T-helper 2 cell treated with Interferon-gamma antibody and Interleukin-4, amounts not matched to agents 100 ng/mL and 5 ng/mL, for 36 hours (primary cell): ENCODE measurements around the gene MUC5AC. TPM values are rescaled to one million over a fixed set of nuclear protein-coding genes. Genes with fewer than 3 reads are reported as not detected.

Source experiments
- intact Hi-C: fragments of 100-400 bp; cut with micrococcal nuclease; formaldehyde crosslinking; loops from one replicate; pipeline ENCODE4 v1.15.1; 2023
- total RNA-seq: library from RNA; stranded (reverse); gene quantifications from 2 replicates; pipeline ENCODE4 v1.2.3, GENCODE V29; 2022

The MUC5AC gene
- total RNA-seq, 1 donor from 2014 or later: not detected

DNA sequence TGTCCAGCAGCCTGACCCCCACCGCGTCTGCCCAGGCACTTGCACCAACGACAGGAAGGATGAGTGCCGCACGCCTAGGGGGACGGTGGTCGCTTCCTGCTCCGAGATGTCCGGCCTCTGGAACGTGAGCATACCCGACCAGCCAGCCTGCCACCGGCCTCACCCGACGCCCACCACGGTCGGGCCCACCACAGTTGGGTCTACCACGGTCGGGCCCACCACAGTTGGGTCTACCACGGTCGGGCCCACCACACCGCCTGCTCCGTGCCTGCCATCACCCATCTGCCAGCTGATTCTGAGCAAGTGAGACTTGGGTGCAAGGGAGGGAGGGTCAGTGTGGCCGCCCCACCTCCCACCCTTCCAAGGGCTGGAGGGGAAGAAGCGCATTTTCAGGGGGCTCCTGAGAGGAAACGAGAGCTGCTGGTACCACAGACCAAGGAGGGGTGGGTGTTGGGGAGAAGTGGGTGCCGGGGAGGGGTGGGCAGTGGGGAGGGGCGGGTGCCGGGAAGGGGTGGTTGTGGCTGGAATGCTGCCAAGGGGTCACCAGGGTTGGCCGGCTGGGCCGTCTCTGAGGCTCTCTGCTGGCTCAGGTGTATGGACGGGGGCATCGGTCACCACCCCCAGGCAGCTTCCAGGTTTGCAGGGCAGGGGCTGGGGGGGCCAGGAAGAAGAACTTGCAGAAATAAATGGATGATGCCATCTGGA is 37.4 kb downstream of the MUC5AC start:
- intact Hi-C loops: no loop called here

DNA sequence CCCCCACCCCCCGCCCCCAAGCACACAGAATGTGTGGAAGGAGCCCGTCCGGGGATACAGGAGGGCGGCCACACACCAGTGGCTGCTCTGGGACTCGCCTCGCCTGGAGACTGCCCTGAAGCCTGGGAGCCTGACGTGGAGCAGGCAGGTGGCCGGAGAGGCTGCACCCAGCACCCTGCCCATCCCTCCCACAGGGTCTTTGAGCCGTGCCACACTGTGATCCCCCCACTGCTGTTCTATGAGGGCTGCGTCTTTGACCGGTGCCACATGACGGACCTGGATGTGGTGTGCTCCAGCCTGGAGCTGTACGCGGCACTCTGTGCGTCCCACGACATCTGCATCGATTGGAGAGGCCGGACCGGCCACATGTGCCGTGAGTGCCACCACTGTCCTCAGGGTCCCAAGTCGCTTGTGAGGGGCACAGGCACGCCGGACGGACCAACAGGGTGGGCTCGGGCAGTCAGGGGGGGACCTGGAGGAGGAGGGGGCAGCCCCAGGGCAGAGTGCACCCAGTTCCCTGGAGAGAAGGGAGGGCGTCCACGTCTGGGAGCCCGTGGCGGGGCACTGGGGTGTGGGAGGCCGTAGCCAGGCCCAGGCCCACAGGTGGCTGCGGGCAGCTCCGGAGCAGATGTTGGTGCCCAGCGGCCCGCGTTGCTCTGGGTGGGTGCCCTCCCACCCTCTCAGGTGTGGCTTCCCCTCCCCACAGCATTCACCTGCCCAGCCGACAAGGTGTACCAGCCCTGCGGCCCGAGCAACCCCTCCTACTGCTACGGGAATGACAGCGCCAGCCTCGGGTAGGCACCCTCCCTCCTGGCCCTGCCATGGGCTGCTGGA is 38.1 kb downstream of the MUC5AC start:
- intact Hi-C loops: no loop called here

DNA sequence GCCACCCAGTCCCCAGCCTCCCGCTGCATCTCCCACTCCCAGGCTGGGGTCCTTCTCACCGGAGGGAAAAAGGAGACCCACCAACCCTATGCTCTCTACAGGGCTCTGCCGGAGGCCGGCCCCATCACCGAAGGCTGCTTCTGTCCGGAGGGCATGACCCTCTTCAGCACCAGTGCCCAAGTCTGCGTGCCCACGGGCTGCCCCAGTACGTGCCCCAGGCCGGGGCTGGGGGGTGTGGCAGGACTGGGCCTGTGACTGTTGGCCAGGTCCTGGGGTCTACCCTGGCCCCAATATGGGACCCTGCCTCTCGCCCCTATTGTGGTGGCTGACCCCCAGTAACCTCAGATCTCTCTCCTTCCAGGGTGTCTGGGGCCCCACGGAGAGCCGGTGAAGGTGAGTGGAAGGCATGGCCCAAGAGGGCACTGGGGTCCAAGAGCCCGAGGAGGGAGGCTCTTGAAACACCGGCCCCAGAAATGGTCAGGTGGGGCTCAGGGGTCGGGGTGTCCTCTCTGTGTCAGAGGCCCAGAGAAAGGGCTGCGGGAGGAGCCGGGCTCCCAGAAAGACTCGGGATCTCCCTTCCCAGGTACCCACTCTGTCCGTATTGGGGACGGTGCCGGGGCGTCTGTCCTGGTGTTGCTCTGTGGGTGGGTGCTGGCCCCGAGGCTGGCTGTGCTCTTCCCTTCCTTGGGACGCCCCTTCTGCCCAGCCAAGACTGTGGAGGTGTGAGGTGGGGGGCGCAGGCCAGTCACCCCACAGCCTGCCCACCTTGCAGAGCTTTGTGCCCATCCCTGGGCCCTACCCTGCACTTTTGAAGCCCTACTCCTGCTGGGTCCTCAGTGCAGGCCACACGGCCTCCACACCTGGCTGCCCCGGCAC is 39.0 kb downstream of the MUC5AC start:
- intact Hi-C loops: no loop called here

DNA sequence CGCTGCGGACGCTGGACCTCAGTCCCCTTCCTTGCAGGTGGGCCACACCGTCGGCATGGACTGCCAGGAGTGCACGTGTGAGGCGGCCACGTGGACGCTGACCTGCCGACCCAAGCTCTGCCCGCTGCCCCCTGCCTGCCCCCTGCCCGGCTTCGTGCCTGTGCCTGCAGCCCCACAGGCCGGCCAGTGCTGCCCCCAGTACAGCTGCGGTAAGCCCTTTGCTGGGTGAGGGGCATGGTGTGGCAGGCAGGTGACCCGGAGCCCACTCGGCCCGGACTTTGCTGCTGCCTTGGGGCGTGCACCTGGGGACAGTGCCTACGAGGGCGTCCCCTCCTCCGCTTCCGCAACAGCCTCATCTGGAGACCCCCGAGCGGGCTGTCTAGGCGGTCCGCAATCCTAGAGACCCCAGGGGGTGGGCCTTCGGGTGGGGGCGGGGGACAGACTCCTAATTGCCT is 39.7 kb downstream of the MUC5AC start:
- intact Hi-C loops: no loop called here

DNA sequence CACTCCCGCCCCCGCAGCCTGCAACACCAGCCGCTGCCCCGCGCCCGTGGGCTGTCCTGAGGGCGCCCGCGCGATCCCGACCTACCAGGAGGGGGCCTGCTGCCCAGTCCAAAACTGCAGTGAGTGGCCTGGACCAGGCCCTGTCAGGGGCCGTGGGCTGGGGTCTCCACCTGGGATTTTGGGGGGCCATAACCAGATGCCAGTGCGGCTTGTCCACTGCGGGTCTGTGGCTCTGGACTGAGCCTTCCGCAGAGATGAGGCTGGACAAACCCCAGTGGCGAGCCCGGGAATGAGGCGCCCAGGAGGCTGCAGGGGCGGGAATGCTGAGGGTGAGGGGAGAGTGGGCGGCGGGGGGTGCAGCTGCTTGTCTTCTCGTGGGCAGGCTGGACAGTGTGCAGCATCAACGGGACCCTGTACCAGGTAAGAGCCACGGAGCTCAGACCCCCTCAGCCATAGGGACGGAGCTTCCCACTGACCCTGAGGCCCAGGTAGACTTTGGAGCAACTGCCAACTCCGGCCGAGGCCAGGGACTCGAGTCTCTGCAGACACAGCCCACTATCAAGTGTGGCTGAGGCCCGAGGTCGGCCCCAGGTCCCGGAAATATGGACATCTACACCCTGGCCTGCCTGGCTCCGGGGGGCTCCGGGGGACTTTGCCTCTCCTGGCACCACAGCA is 40.3 kb downstream of the MUC5AC start:
- intact Hi-C loops: no loop called here

DNA sequence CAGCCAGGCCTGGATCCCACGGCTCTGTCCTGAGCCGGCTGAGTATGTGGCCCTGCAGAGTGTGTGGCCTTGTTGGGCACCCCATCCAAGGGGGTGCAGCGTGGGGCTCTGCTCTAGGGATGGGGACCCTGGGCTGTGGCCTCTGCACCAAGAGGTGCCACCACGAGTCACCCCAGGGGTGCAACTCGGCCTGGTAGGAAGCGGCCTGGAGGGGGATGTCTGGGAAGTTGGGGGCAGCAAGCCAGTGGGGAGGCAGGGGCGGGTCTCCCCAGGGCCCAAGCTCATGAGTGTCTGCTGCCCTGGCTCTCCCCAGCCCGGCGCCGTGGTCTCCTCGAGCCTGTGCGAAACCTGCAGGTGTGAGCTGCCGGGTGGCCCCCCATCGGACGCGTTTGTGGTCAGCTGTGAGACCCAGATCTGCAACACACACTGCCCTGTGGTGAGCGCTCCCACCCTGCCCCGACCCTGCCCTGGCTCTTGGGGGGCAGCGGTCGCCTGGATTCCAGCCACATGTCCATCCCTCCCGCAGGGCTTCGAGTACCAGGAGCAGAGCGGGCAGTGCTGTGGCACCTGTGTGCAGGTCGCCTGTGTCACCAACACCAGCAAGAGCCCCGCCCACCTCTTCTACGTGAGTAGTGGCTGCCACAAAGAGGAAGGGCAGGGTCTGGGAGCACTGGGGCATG is 40.9 kb downstream of the MUC5AC start:
- intact Hi-C loops: no loop called here

DNA sequence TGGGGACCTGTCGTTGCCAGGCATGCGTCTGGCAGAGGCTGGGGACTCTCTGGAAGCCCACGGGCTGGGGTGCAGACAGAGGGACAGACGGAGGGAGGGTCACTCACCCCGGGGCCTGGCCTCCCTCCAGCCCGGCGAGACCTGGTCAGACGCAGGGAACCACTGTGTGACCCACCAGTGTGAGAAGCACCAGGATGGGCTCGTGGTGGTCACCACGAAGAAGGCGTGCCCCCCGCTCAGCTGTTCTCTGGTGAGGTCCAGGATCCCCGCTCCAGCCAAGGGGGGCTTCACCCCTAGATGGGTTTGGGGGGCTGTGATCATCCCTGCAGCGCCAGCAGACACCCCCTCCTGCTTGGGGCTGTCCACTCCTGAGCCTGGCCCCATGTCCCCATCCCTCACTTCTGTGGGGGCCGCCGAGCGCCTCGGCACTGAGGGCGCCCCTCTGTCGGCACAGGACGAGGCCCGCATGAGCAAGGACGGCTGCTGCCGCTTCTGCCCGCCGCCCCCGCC is 41.5 kb downstream of the MUC5AC start:
- intact Hi-C loops: no loop called here

DNA sequence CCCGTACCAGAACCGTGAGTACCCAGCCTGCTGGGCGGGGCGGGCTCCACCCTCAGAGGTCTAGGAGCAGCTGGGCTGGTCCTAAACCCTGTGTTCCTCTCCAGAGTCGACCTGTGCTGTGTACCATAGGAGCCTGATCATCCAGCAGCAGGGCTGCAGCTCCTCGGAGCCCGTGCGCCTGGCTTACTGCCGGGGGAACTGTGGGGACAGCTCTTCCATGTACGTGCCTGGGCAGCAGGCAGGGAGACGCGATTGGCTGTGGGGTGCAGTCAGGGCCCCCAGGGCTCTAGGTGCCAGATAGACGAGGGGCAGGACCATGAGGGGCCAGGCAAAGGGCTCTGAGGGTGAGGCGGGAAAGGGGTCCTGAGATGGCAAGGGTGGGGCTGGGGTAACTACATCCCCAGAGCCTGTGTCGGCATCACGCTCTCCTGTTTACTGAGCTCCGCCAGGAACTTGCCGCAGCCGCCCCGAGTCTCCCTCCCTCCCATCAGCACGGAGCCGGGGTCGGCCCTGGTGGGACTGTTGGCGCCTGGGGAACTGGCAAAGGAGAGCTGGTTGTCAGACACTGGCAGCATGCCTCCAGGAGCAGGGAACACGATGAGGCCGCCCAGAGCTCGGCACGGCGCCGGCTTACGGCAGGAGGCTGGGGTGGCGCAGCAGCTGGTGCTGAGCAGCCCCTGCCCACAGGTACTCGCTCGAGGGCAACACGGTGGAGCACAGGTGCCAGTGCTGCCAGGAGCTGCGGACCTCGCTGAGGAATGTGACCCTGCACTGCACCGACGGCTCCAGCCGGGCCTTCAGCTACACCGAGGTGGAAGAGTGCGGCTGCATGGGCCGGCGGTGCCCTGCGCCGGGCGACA is 42.2 kb downstream of the MUC5AC start:
- intact Hi-C loops: no loop called here

DNA sequence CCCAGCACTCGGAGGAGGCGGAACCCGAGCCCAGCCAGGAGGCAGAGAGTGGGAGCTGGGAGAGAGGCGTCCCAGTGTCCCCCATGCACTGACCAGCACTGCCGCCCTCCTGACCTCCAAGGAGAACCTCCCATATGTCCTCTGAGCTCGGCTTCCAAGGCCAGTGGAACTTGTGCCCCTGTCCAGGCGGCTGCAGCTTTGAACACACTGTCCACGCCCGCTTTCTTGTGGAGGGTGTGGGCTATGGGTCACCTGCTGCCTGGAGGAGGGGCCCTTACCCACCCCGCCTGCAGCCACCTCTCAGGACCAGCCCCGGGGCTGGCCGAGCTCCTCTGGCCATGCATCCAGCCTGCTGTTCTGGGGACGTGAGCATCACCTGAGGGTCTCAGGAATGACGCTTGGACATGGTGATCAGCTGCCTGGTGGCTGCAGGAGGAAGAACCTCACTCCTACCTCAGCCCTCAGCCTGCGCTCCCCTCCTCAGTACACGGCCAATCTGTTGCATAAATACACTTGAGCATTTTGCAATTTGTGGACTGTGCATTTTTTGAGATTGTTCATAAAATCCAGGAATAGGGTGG is 42.9 kb downstream of the MUC5AC start:
- intact Hi-C loops: no loop called here

DNA sequence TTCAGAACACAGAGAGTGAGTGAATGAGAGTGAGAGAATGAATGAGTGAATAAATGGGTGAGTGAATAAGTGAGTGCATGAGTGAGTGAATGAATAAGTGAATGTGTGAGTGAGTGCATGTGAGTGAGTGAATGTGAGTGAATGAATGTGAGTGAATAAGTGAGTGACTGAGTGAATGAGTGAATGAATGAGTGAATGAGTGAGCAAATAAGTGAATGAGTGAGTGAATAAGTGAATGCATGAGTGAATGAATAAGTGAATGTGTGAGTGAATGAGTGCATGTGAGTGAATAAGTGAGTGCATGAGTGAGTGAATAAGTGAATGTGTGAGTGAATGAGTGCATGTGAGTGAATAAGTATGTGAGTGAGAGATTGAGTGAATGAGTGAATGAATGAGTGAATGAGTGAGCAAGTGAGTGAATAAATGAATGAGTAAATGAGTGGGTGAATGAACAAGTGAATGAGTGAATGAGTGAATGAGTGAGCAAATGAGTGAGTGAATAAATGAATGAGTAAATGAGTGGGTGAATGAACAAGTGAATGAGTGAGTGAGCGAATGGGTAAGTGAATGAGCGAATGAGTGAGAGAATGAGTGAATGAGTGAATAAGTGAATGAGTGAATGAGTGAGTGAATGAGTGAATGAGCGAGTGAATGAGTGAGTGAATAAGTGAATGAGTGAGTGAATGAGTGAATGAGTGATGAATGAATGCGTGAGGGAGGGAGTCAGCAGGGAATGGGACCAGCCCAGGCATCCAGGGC is 43.8 kb downstream of the MUC5AC start:
- intact Hi-C loops: loop anchor here (2.0 kb wide), 1 partner anchor 313 kb away; no protein-coding TSS in a partner anchor

DNA sequence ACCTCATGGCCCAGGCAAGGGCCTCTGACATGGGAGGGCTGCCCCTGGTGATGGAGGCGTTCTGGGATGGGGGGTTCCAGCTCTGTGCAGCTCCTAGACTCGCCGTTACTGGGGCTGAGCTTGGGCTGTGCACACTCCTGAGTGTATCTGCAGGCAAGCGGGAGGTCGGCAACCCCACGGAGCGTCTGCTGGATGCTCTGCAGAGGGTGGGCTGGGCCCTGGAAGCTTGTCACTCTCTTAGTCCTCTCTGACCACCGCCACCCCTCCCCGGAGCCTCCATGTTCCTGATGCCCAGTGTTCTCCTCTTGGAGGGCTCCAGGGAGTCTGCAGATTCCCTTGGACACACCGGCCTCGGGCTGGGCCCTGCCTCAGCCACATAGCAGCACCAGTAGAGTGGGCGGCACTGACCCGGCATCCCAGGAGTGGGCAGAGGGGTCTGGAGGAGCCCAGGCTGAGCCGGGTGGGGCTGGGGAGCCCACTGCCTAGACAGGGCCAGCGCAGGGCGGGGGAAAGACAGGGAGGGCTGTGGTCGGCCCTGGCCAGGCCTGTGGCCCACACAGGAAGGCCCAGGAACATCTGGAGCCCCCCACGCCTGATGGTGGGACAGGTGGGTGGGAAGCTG is 44.5 kb downstream of the MUC5AC start:
- intact Hi-C loops: loop anchor here (2.0 kb wide), 1 partner anchor 313 kb away; no protein-coding TSS in a partner anchor

DNA sequence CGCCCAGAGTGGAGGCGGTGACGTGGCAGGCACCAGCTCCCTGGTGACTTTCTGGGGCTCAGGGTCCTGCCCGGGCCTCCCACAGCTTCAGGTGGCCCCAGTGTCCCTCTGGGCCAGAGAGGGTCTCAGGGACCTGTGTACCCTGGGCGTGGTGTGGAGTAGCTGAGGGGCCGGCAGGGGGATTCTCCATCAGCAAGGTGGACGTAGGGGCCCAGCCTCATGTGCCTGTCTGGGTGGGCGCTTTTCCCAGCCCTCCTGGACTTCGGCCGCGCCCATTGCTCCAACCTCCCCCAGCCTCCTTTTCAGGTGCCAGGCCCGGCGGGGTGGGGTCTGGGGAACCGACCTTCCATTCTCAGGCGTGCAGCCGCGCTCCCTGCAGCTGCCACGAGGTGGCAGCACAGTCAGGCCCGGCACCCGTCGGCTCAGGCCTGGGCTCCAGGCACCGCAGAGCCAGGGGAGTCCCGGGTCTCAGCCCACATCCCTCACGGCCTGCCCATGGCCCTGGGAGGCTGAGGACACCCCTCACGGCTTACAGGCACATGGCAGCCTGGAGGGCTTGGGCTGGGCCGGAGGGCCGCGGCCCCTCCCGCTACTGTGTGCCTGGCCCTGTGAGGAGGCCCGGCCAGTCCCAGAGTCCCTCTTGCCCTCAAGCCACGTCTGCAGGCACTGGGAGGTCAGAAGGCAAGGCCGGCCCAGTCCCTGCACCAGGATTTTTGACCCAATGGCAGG is 45.2 kb downstream of the MUC5AC start:
- intact Hi-C loops: loop anchor here (1.0 to 2.0 kb wide), 2 partner anchors 312 to 371 kb away; no protein-coding TSS in a partner anchor

DNA sequence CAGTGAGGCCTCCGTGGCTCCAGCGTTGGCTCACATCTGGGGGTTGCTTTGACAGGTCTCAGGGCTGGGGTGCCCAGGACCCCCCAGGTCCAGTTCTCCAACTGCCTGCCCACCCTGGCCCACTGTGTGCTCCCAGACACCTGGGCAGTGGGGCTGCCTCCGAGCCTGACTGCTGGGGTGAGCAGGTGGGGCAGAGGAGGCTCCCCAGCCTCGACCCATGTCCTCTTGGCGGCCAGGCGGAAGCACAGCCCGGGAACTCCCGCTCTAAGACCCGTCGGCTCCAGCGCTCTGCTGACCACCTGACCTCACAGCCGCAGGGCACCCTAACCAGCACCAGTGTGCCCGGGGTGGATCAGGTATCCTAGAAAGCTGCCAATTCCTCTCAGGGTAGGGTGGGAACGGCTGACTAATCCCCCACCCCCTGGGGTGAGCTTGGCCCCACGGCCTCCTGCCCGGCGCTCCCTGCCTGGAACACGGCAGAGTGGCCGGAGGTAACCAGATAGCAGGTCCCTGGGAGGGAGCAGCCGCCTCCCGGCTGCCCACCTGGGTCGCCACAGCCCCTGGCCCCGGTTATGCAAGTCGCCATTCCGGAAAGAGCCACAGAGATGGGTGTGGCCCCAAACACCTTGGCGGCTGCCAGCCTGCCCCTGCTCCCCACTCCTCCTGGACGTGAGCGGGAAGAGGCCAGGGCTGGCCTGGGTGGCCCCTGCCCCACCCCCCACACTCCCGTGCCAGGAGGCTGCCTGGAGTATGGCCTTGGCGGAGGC is 45.9 kb downstream of the MUC5AC start:
- intact Hi-C loops: loop anchor here (1.0 to 2.0 kb wide), 2 partner anchors 311 to 371 kb away; no protein-coding TSS in a partner anchor

DNA sequence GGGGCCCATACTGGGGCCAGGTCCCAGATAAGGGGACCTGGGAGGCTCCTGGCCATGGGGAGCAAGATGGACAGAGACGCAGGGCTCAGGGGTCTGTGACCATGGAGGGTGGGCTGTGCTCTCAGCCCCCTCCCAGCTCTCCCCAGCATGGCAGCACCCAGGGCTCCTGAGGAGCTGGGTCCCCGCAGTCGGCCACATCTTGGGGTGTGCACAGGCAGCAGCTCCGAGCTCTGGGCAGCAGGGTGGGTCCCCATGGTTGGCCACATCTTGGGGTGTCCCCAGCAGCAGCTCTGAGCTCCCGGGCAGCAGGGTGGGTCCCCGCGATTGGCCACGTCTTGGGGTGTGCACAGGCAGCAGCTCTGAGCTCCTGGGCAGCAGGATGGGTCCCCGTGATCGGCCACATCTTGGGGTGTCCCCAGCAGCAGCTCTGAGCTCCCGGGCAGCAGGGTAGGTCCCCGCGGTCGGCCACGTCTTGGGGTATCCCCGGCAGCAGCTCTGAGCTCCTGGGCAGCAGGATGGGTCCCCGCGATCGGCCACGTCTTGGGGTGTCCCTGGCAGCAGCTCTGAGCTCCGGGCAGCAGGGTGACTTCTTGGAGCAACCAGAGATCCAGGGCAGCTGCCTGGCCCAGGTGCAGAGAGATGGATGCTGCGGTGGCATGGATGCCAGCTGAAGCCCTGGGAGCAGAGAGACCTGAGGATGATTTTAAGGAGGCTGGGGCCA is 46.8 kb downstream of the MUC5AC start:
- intact Hi-C loops: no loop called here
